NCI-H128 (cell line): ENCODE measurements around the gene KCNIP1.

Experiments
- DNase-seq: peaks from one replicate; lab custom pipeline; 2025; ENCODE audit not compliant: unreplicated experiment; lab: John Stamatoyannopoulos, UW

KCNIP1 gene

GRCh38 chr5:170694911-170695310 lies 191.1 kb downstream of the KCNIP1 start:
- no peak for DNase-seq

- no peak for DNase-seq
Observed at GRCh38 chr5:170697031-170697430, 193.2 kb downstream of the KCNIP1 start.

- no peak for DNase-seq
Observed at GRCh38 chr5:170700503-170700902, 196.7 kb downstream of the KCNIP1 start.

GRCh38 chr5:170701334-170701733 lies 197.5 kb downstream of the KCNIP1 start:
- DNase-seq, result no peak

GRCh38 chr5:170704417-170705192 lies 200.8 kb downstream of the KCNIP1 start:
- no peak for DNase-seq

GRCh38 chr5:170709640-170710039 lies 205.8 kb downstream of the KCNIP1 start:
- DNase-seq, result no peak

- no peak for DNase-seq
Observed at GRCh38 chr5:170711300-170711699, 207.5 kb downstream of the KCNIP1 start.

GRCh38 chr5:170715141-170715540 lies 211.3 kb downstream of the KCNIP1 start:
- no peak for DNase-seq

- no peak for DNase-seq
Observed at GRCh38 chr5:170716396-170716795, 212.6 kb downstream of the KCNIP1 start.

- no peak for DNase-seq
Observed at GRCh38 chr5:170719551-170719950, 215.7 kb downstream of the KCNIP1 start.

GRCh38 chr5:170720179-170720578 lies 216.4 kb downstream of the KCNIP1 start:
- no peak for DNase-seq

GRCh38 chr5:170720984-170721383 lies 217.2 kb downstream of the KCNIP1 start:
- no peak for DNase-seq

- no peak for DNase-seq
Observed at GRCh38 chr5:170721681-170722080, 217.9 kb downstream of the KCNIP1 start.

GRCh38 chr5:170722316-170722715 lies 218.5 kb downstream of the KCNIP1 start:
- no peak for DNase-seq

GRCh38 chr5:170731052-170731451 lies 227.2 kb downstream of the KCNIP1 start:
- no peak for DNase-seq

- DNase-seq, result no peak
Observed at GRCh38 chr5:170732685-170733084, 228.9 kb downstream of the KCNIP1 start.

GRCh38 chr5:170736966-170737365 lies 233.1 kb downstream of the KCNIP1 start:
- DNase-seq, result no peak

GRCh38 chr5:170737591-170737990 lies 233.8 kb downstream of the KCNIP1 start:
- DNase-seq, result no peak

- no peak for DNase-seq
Observed at GRCh38 chr5:170738840-170739239, 235.0 kb downstream of the KCNIP1 start.

GRCh38 chr5:170739446-170739845 lies 235.6 kb downstream of the KCNIP1 start:
- no peak for DNase-seq

- no peak for DNase-seq
Observed at GRCh38 chr5:170740551-170741205, 236.9 kb downstream of the KCNIP1 start.

- no peak for DNase-seq
Observed at GRCh38 chr5:170741801-170742200, 238.0 kb downstream of the KCNIP1 start.

GRCh38 chr5:170743876-170744212 lies 240.0 kb downstream of the KCNIP1 start:
- no peak for DNase-seq
